Endothelial cell of umbilical vein (primary cell): ENCODE measurements around the gene CIAO3. TPM values are rescaled to one million over a fixed set of nuclear protein-coding genes. Genes with fewer than 3 reads are reported as not detected.
A peak's percentile ranks its signal among the peaks of the same experiment; 100 is the strongest.

ENCODE experiments used
- BruUV-seq: library from RNA; stranded (reverse); fragments of 400-500 nt; replicated peaks from 2 replicates; lab custom pipeline; 2021; lab: Mats Ljungman, UMichigan
- CTCF ChIA-PET: fragments of 300-600, 350-600 bp; sonication (Branson Sonifier 250); formaldehyde crosslinking; loops from one replicate; lab custom pipeline; 2021; ENCODE audit warnings: antibody characterized with exemption, inconsistent platforms; lab: Charles Lee
- POLR2A ChIA-PET: fragments of 300-600, 350-600 bp; sonication (Branson Sonifier 250); formaldehyde crosslinking; loops from one replicate; lab custom pipeline; 2021; ENCODE audit warnings: antibody characterized with exemption, inconsistent platforms; lab: Charles Lee
- DNase-seq: peaks from one replicate; pipeline ENCODE4 v3.0.0-alpha.2; 2011; ENCODE audit warnings: low read depth, low spot score
- FAIRE-seq: peaks from 2 replicates; lab custom pipeline; 2011; peaks lifted over from hg19 to GRCh38; lab: Jason Lieb, UNC
- H2AFZ ChIP-seq: 2 replicates; pipeline ENCODE4 v1.6.0; 2012; ENCODE audit warnings: low read depth, low read length, control low read depth, inconsistent platforms
- H3K27ac ChIP-seq: 2 replicates; pipeline ENCODE4 v1.5.1; 2011; ENCODE audit warnings: low read depth, mild to moderate bottlenecking, control low read depth, low read length, moderate library complexity; ENCODE audit not compliant: insufficient read depth
- H3K27me3 ChIP-seq, 2 experiments: 2 replicates each; pipeline versions ENCODE4 v1.6.0 to v1.6.1; 2011; ENCODE audit warnings: low read length in 2 of 2, mixed read lengths in 1 of 2; ENCODE audit not compliant: control insufficient read depth in 2 of 2, insufficient read depth in 2 of 2
- H3K36me3 ChIP-seq, 2 experiments: 2 replicates in 1 of 2; 3 replicates in 1 of 2; pipeline ENCODE4 v1.5.1; 2011; ENCODE audit warnings: low read length in 2 of 2, mild to moderate bottlenecking in 1 of 2, moderate library complexity in 1 of 2; ENCODE audit not compliant: control insufficient read depth in 2 of 2, insufficient read depth in 2 of 2; ENCODE audit errors: extremely low read depth in 1 of 2
- H3K4me1 ChIP-seq: 3 replicates; pipeline ENCODE4 v1.5.1; 2011; ENCODE audit warnings: mild to moderate bottlenecking, low read length; ENCODE audit not compliant: control insufficient read depth, insufficient read depth; ENCODE audit errors: extremely low read depth
- H3K4me2 ChIP-seq: 2 replicates; pipeline ENCODE4 v1.6.1; 2011; ENCODE audit warnings: low read length, control low read depth, mixed read lengths; ENCODE audit not compliant: insufficient read depth
- H3K4me3 ChIP-seq, 3 experiments: fragments of 200-600 bp in 1 of 3; sonication (generic), shearing (Covaris generic) in 1 of 3; replicated peaks in 1 of 3; 2 replicates each; pipeline ENCODE4 v1.5.1; 2011 to 2016; ENCODE audit warnings: control low read depth in 3 of 3, low read length in 3 of 3, mild to moderate bottlenecking in 2 of 3, inconsistent platforms in 1 of 3, low read depth in 1 of 3, moderate library complexity in 1 of 3; ENCODE audit not compliant: insufficient read depth in 1 of 3
- H3K79me2 ChIP-seq: 2 replicates; pipeline ENCODE4 v1.6.0; 2012; ENCODE audit warnings: low read length, inconsistent platforms; ENCODE audit not compliant: control insufficient read depth, insufficient read depth
- H3K9ac ChIP-seq: replicated peaks from 2 replicates; pipeline ENCODE3; 2011; ENCODE audit warnings: low read length, control low read depth; ENCODE audit not compliant: insufficient read depth; ENCODE audit errors: extremely low read depth
- H3K9me1 ChIP-seq: replicated peaks from 3 replicates; pipeline ENCODE4 v1.6.0; 2011; ENCODE audit warnings: mild to moderate bottlenecking, low read length; ENCODE audit not compliant: control insufficient read depth, insufficient read depth; ENCODE audit errors: extremely low read depth
- H3K9me3 ChIP-seq: replicated peaks from 2 replicates; pipeline ENCODE4 v1.5.1; 2012; ENCODE audit warnings: low read length, inconsistent platforms; ENCODE audit not compliant: control insufficient read depth, insufficient read depth
- H4K20me1 ChIP-seq: replicated peaks from 2 replicates; pipeline ENCODE3; 2011; ENCODE audit warnings: mild to moderate bottlenecking, low read length; ENCODE audit not compliant: control insufficient read depth, insufficient read depth; ENCODE audit errors: extremely low read depth
- CTCF ChIP-seq, 2 donors: IDR thresholded peaks; 1 replicate in 1 of 2; 2 replicates in 1 of 2; pipeline ENCODE4 v1.5.1; 2011; ENCODE audit warnings: low read length in 2 of 2, mild to moderate bottlenecking in 2 of 2, moderate library complexity in 2 of 2, control low read depth in 1 of 2, inconsistent platforms in 1 of 2, low read depth in 1 of 2; ENCODE audit not compliant: insufficient read depth in 1 of 2; ENCODE audit errors: extremely low read depth in 1 of 2
- POLR2A ChIP-seq: IDR thresholded peaks from 2 replicates; pipeline ENCODE4 v1.6.1; 2012; ENCODE audit warnings: low read depth, mild to moderate bottlenecking, control low read depth, low read length
- dilution Hi-C: fragments of 300-500 bp; cut with MboI; formaldehyde crosslinking; loops from one replicate; pipeline ENCODE4 v1.15.0; 2019; ENCODE audit warnings: low sequenced_read_pairs; ENCODE audit not compliant: extremely low pct_ligation_motif_present
- intact Hi-C: fragments of 100-400 bp; cut with micrococcal nuclease; formaldehyde crosslinking; loops from one replicate; pipeline ENCODE4 v1.10.0; 2022
- polyA plus RNA-seq, 4 experiments: library from polyadenylated mRNA; depleted of rRNA in 3 of 4; stranded (reverse) in 3 of 4; unstranded in 1 of 4; fragments of >200 nt; gene quantifications; 2 replicates each; pipeline versions ENCODE4 v1.2.1 to v1.2.3, GENCODE V29; 2011 to 2012; ENCODE audit warnings: missing spikeins in 1 of 4
- total RNA-seq: library from RNA; stranded (reverse); gene quantifications from 2 replicates; pipeline ENCODE4 v1.2.3, GENCODE V29; 2021

Gene CIAO3
- total and polyA plus RNA-seq, 2 donors (not counting 3 experiments of a cell fraction or from before 2014, with no cell fraction given) = 23.1 to 33.8 TPM

- CTCF ChIA-PET = interaction anchor here (0.7 to 1.8 kb wide), 5 partner anchors 12 to 101 kb away, joined by 3 to 5 read pairs (median 4); no protein-coding TSS in a partner anchor
Measured at GRCh38 chr16:680625-680945, 60.2 kb downstream of the CIAO3 start.

More at GRCh38 chr16:680625-680945, 60.2 kb downstream of the CIAO3 start:
- Histone ChIP-seq H3K36me3 (peaks cover 7 to 14% of the 10 kb centered on the region in 2 experiments), H3K9ac (peak overlapping the region; percentile 49), H3K27ac (peak overlapping the region; percentile 31), H3K4me1 (peaks cover 20% of the 10 kb centered on the region), H3K9me3 (no peaks in the 10 kb centered on the region), H3K9me1 (no peaks in the 10 kb centered on the region), H3K27me3 (no peaks in the 10 kb centered on the region), H3K79me2 (peaks cover 31% of the 10 kb centered on the region), H2AFZ (no peak overlapping the region), H3K4me3 (peak overlapping the region; percentile 68 to 83 (median 71)), H4K20me1 (no peaks in the 10 kb centered on the region), H3K4me2 (peak overlapping the region; percentile 66)
- FAIRE-seq = no peak
- POLR2A ChIA-PET = interaction anchor here (0.9 kb wide), 1 partner anchor 10 kb away, joined by 5 read pairs; the partner anchor contains the start of gene WDR24
- BruUV-seq = no TSS peak
- no peak for TF ChIP-seq CTCF (IDR thresholded peaks at IDR 0.05; ENCODE audit: extremely low read depth in 1 of 2, insufficient read depth in 1 of 2, low read depth in 1 of 2, low read length in 2 of 2)
- TF ChIP-seq POLR2A = peak; percentile 6
- DNase-seq = no peak
- intact Hi-C loops = no loop called here
- dilution Hi-C loops = no loop called here
